H1 (cell line): ENCODE measurements around the gene ADPRHL1.

Experiments
- CTCF ChIP-seq, 3 experiments: IDR thresholded peaks; 1 replicate in 2 of 3; 2 replicates in 1 of 3; pipeline versions ENCODE4 v1.5.1 to v1.6.1; 2011; ENCODE audit warnings: low read length in 3 of 3, mild to moderate bottlenecking in 3 of 3, inconsistent platforms in 2 of 3, low read depth in 1 of 3, moderate library complexity in 1 of 3; ENCODE audit not compliant: insufficient read depth in 1 of 3; ENCODE audit errors: control extremely low read depth in 1 of 3
- HDAC2 ChIP-seq, 2 experiments: fragments of 300-600 bp in 1 of 2; sonication (generic) in 1 of 2; IDR thresholded peaks; 2 replicates each; pipeline ENCODE4 v1.6.1; 2011 to 2012; ENCODE audit warnings: low read depth in 2 of 2, low read length in 2 of 2, mild to moderate bottlenecking in 2 of 2, moderate library complexity in 2 of 2, borderline replicate concordance in 1 of 2, inconsistent platforms in 1 of 2
- NRF1 ChIP-seq: IDR thresholded peaks from 2 replicates; pipeline ENCODE4 v1.6.1; 2011; ENCODE audit warnings: mild to moderate bottlenecking, low read depth, low read length, improper control_type of control experiment
- POLR2A ChIP-seq, 2 experiments: IDR thresholded peaks; 1 replicate in 1 of 2; 2 replicates in 1 of 2; pipeline ENCODE4 v1.6.1; 2011; ENCODE audit warnings: low read depth in 2 of 2, low read length in 2 of 2, mild to moderate bottlenecking in 2 of 2; ENCODE audit errors: control extremely low read depth in 1 of 2
- TBP ChIP-seq: IDR thresholded peaks from 2 replicates; pipeline ENCODE4 v1.6.1; 2011; ENCODE audit warnings: low read depth, low read length, improper control_type of control experiment

GRCh38 chr13:113433391-113433916 is 19.8 kb downstream of the ADPRHL1 start:
- TF ChIP-seq CTCF (IDR thresholded peaks at IDR 0.05; ENCODE audit: control extremely low read depth in 1 of 3, insufficient read depth in 1 of 3, low read depth in 1 of 3, low read length in 3 of 3) (no peak), POLR2A (IDR thresholded peaks at IDR 0.05; ENCODE audit: control extremely low read depth in 1 of 2, low read depth in 2 of 2, low read length in 2 of 2) (no peak), NRF1 (no peak), HDAC2 (IDR thresholded peaks at IDR 0.05; ENCODE audit: borderline replicate concordance in 1 of 2, low read depth in 2 of 2, low read length in 2 of 2) (no peak), TBP (no peak)
